Measurements from ENCODE around the gene GATAD2A. TPM values are rescaled to one million over a fixed set of nuclear protein-coding genes. Genes with fewer than 3 reads are reported as not detected.
"Not testable (repeated sequence)": the region's sequence is repeated elsewhere in the genome, so short reads cannot be mapped to it uniquely, and the experiment has no call there.

Gene GATAD2A
- total RNA-seq, 1 experiment from 2014 or later, result 30.5 TPM

DNA sequence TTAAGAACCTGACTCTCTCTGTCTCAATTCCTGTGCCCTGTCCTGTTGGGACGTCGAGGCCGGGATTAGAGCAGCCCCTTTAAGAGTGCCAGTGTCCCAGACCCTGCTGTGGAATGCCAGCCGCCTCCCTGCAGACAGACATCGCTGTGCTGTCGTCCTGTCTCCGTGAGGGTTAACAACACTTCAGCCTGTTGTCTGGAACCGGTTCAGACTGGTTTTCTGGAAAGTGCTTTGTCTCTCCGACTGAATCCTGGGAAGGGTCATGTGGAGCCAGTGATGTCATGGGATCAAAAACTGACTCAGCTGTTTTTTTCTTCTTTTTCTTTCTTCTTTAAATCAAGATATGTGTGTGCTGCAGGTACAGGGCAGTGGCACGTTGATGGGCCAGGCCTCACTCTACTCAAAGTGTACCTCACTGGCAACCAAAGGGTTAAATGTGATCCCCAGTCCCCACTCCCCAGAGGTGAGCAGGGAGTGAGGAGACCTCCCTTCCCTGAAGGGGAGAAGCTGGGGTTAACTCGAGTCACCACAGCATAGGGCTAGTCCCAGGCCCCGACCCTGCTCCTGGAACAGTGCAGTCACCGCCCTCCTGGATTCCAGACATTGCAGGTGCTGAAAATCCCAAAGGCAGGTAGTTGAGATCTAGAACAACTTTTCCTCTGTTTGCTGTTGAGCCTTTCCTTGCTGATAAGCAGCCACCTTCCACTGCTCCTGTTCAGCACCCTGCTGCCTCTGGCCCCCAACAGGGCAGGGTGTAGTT, 59.0 kb downstream of the GATAD2A start:
- no peak for DNase-seq (ENCODE audit: low spot score)

DNA sequence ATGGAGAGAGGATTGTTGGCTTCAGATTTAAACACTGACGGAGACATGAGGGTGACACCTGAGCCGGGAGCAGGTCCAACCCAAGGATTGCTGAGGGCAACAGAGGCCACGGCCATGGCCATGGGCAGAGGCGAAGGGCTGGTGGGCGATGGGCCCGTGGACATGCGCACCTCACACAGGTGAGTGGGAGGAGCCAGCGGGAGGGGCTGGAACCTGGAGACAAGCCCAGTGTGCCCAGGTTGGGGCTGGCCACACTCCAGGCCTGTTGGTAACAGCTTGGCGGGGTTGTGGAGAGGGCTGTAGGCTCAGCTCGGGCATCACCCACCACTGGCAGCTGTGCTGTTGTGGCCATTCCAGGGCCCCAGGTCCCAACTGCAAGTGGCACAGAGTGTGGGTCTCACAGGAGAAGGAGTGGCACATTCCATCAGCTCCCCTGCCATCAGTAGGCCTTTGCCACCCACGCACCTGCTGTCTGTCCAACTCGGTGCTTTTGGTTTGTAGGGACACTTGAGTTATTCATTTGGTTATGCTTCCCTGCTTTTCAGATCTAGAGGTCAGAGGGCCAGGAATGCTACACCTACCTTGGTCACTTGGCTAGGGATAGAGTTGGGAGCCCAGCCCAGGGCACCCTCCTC, 60.1 kb downstream of the GATAD2A start:
- DNase-seq (ENCODE audit: low spot score), result no peak

DNA sequence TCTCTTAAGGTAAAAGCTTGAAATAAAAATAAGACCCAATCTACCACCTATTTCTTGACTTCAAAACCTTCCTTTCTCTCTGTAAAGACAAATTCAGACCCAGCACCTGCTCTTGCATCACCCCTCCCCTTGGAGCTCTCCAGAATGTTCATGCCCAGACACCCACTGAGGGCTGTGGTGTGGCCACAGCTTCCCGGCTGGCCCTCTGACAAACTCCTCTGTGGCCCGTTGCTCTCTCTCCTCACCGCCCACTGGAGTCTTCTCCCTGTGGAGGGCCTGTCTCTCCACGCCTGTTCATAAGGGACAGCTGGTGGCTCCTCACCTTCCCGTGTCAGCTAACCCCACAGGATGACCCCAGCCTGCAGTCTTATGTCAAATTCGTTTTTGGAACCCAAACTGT, 60.7 kb downstream of the GATAD2A start:
- DNase-seq (ENCODE audit: low spot score), result no peak

DNA sequence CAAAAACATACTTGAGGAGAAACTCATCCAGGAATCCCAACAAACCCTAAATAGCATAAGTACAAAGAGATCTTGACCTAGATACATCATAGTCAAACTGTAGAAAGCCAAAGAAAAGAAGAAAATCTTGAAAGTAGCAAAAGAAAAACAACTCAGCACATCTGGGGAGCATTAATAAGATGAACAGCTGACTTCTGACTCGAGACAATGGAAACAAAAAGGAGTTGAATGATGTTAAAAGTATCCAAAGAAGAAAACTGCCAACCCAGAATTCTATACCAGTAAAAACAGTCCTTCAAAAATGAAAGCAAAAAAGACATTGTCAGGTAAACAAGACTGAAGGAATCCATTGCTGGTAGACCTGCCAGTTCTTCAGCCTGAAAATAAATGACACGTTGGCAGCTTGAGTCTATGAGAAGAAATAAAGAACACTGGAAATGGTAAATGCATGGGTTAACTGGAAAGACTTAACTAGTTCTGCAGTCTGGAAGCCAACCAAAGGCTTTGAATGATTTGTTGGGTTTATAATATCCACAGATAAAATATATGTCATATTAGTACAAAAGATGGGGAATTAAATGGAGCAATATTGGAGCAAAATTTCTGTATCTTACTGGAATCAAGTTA, 63.1 kb downstream of the GATAD2A start:
- no peak for DNase-seq (ENCODE audit: low spot score)

DNA sequence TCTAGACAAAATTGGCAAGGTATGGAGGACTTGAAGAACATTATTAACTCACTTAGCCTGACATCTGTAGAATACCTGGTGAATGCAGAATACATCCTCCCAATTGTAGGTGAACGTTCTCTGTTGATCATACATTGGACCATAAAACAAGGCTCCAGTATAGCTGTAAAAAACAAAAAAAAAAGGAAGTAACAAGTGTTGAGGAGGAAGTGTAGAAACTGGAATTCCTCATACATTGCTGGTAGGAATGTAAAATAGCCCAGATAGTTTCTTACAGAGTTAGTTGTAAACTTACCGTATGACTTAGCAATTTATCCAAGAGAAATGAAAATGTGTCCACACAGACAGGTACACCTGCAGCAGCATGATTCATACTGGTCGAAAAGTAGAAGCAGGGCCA, 65.1 kb downstream of the GATAD2A start:
- no peak for DNase-seq (ENCODE audit: low spot score)

DNA sequence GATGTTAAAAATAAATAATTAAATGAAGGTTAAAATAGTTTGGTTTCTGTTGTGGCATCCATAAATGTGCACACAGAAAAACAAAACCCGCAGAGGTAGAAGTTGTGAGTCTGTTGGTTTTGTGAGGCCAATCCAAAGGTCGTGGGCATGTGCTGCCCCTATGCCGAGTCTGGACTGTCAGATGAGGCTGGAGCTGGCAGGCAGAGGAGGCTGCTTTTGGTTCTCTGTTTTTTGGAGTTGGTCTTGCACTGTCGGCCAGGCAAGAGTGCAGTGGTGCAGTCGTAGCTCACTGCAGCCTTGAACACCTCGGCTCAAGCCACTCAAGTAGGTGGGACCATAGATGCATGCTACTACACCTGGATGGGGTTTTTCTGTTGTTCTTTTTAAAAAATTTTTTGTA, 66.2 kb downstream of the GATAD2A start:
- no peak for DNase-seq (ENCODE audit: low spot score)

DNA sequence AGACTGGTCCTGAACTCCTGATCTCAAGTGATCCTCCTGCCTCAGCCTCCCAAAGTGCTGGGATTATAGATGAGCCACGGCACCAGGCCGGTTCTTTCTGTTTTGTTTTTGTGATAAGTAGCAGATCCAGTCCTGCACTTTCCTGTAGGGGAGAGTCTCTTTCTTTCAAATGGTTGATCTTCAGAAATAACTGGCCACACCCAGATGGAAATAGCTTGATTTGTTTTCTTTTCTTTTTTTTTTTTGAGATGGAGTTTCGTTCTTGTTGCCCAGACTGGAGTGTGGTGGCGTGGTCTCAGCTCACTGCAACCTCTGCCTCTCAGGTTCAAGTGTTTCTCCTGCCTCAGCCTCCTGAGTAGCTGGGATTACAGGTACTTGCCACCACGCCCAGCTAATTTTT, 66.6 kb downstream of the GATAD2A start:
- not testable (repeated sequence) for DNase-seq (ENCODE audit: low spot score)

DNA sequence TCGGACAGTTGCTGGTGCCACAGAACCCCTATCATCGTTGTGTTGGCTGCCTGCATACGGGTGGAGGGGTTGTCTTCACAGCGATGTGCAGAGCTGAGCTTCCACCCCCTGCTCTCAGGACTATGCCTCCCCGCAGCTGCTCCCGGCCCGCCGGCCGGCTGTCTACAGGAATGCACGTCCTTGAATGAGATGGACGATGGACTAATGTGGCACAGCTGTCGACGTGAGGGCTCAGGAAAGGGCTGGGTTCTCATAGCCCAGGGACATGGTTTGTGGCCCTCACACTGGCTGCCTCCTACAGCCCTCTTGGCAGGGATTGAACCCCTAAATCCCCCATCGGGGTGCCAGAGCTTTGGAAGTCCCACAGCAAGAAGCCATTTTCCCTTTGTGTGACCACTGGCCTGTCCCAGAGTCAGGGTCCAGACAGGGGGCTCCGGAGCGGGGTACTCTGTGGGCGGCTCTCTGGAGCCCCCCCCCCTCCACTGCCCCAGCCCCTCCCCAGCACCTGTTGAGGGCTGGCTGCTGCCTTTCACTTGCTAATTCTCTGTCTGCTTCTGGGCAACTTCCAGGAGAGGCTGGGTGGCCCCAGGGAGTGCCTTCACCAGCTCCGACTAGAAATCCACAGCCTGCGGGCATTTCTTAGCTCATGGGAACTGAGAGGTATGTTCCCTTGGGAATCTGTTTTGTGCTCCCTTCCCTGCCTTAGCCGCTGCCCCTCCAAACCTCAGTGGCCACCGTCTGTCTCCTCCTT, 69.7 kb downstream of the GATAD2A start:
- no peak for DNase-seq (ENCODE audit: low spot score)

DNA sequence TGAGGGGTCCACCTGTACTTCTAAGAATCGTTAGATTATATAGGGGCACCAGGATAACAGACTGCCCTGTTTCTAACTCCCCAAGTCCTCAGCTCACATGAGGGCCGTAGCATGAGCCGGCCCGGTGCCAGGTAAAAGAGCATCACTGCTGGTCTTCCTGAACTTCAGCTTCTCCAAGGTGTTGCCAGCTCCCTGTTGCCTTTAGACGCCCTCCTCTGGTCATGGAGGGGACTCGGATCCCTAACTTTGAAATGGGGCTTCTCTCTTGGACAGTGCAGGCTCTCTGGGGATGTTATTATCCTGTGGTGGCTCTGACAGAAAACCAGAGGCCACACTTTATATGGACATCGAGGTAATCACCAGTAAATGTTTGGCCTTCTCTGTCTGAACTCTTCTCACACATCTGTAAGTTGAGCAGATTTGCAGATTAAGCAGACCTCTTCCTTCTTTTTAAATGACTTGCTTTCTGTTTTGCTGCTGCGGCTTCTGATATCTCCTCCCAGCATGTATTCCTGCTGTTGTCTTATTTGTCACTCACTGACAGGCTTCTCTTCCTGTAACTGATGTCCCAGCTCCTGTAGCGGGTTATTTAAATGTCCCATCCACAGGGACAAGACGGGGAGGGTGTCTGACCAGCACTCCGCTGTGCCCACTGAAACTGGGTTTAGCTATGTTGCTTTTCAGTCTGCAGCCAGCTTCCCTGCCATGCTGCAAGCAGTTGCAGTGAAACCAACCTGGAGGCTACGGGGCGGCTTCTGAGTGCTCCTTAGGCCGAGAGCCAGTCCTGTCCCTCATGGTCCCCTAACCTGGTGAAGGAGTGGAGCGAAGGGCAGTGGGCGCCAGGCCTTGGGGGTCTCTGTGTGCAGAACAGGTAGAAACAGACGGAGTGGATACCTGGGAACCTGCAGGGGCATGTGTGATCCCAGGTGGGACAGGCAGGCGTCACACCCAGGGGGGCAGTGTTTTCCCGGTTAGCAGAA, 70.7 kb downstream of the GATAD2A start:
- no peak for DNase-seq (ENCODE audit: low spot score)

DNA sequence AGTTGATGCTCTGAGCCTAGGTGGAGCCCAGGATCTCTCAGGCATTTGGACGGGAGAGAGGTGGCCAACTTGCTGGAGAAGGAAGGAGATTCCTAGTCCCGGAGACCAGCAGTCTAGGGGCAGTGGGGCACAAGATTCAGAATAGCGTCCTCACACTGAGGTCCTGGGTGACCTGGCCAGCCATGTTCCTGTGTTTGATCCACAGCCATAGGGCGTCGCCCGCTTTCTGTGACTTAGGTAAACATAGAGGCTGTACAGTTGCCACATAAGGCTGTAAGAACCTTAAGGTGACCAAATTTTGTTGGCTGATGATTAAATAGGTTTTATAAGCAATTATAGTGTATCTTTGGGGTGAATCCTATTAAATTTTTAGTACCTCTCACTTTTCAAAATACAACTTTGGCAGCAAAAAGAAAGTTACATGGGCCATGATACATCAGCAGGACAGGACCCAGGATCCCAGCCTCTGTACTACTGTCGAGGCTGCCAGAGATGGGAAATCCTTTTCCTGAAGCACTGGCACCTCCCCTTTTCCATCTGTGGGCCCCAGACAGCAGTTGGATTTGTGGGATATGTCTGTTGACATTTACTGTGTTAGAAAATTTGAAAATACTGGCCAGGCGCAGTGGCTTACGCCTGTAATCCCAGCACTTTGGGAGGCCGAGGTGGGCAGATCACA, 72.4 kb downstream of the GATAD2A start:
- DNase-seq (ENCODE audit: low spot score), result no peak

DNA sequence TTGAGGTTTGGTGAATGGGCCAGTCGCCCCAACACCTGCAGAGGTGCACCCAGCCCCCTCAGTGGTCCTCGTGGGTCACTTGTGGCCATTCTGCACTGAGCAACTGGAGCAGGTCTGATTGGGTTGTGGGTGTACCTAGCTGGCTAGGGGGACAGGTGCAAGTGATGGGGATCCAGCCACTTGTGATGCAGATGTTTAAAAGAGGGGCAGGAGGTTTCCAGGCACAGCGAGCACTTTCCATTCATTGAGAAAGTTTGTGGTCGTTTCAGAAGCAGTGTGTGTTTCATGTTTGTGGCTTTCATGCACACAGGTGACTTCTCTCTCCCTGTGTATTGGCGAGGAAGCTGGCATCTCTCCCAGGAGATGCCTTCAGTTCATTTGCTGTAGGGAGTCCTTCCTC, 75.2 kb downstream of the GATAD2A start:
- no peak for DNase-seq (ENCODE audit: low spot score)

DNA sequence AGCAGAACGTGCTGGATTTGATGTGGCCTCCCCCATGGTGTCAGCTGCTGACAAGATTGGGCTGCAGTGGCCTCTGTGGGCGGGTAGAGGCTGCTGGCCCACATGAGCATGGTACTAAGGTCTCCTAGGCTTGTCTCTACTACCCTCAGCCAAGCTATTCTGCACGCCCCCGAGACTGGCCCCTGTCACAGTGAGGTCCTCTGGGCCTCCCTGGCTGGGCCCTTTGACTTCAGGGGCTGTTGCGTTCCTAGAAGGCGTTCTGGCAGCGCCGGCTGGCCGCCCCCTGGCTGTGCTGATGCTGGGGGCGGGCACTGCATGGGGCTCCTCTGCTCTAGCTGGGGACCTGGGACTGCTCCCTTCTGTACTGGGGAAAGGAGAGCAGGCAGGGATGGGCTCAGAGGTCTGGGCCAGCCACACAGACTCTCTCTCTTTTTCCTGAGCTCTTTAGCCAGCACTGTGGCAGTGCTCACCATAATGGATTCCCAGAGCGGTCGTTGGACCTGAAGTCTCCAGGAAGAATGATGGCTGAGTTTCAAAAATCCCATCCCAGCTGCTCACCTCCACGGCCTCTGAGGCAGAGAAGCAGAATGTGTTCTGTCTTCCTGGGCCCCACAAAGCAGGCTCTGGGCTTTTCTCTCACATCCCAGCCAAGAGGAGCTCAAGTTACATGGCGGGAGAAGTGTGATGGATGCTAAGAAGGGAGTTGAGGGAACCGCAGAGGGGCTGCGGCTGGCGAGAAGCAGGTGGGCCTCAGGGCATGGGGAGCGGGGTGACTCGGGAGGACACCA, 77.5 kb downstream of the GATAD2A start:
- no peak for DNase-seq (ENCODE audit: low spot score)

DNA sequence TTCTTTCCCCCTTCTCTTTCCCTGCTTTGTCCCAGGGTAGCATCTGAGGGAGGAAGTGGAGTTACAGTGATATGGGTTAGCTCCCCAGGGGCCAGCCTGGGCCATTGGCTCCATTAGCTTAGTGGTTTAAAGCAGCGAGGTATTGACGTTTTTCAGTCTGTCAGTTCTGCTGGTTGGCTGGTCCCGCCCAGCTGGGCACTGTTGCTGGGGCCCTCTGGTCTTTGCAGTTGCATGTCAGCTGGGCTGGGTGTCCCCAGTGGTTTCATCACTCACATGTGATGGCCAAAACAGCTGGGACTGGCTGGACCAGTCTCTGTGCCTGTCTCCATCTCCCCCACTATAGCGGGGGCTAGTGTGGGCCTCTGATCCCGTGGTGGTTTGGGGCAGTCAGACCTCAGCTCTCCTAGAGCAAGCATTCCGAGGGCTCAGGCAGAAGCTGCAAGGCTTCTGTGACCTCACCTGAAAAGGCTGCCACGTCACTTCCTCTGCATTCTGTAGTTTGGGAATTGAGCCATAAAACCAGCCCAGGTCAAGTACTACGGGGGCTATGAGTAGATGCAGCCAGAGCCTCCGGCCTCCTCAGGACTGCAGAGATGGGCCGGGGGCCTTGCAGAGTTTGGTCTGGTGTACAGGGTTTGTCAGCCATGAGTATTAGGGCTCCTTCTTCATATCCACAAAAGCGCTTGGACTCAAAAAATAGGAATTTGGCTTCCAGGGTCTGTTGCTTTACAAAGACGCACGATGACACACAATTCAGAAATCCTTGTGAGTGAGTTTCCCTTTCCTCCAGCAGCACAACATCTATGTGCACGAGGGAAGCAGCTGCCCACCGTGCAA, 79.9 kb downstream of the GATAD2A start:
- DNase-seq (ENCODE audit: low spot score), result no peak

DNA sequence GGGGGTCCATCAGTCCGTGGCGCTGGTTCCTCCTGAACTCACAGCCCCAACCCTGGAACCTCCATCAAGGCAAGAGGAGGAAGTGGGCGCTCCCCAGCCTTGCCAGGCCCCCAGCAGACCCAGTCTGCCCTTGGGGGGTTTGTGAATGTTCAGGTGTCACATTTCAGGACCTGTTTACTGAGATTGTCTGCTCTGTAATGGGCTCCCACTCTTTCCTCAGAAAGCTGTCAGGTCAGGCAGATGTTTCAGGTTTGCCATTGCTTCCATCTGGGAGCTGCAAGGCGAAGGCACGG, 80.5 kb downstream of the GATAD2A start:
- DNase-seq (ENCODE audit: low spot score), result no peak

DNA sequence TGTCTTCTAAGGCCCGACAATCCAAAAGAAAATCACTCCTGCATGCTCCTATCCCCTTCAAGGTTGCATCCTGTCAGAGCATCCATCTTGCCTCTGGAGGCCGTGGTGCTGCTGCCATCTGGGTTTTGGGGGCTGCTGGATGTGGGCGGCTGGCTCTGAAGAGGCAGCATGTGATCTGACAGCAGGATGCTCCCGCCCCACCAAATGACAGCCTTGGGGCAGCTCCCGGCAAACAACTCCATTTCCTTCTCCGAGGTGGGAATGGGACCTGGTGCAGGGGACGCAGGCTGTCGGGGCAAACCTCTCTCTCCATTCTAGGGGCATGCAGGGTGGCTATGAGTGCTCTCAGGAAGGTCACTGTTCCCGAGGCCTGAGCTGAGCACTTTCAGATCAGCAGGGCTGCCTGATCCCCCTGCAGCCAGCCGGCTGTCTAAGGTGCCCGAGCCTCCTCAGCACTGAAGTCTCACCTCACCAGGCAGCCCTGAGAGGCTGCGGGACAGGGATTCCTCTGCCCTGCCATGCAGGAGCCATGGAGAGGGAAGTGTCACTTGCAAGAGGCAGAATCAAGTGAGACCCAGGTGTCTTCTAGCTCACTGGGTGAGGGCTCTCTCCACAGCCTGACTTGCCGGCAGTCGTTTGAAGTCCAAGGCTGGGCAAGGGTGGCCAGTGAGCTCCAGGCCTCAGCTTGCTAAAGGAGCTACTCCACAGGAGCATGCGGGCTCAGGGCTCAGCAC, 81.0 kb downstream of the GATAD2A start:
- DNase-seq (ENCODE audit: low spot score), result no peak

DNA sequence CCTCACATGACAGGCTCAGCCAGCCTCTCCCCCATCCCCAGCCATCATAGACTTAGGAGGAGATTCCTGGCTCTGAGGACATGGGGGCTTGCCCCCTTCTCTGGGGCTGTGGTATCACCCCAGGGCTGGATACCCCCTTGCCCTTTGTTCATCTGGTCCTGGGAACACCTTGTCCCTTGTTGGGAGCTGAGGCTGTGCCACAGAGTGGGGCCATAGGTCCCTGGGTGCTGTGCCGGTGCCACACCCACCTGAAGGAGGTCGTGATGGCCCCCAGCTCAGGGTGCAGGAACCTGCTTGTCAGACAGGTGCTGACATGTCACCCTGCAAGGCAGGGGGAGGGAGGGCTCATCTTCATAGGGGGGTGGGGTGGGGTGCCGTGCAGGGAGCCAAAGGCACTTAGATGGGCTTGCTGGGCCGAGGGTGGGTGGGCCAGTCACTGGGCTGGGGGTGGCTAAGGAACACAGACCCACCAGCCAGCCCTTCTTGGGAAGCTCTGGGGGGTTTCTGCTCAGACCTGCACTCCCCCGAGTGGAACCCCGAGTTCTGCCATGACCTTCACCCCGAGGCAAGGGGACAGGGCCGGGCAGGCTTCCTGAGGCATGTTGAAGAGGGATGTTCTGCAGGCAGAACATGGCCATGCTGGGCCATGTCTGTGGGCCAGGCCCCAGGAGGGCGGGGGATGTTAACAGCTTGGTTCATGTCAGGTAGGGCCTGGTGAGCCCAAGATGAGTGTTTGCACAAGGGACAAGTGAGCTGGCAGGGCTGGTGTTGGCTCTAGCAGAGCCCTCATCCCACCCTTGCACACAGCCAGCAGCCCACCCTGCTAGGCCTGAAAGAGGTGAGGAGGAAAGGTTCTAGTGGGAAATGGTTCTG, 81.8 kb downstream of the GATAD2A start:
- no peak for DNase-seq (ENCODE audit: low spot score)
